ENCODE measurements around the gene CASKIN1.
A peak's percentile ranks its signal among the peaks of the same experiment; 100 is the strongest.

Gene CASKIN1

GRCh38 chr16:2178321-2179106, 17.9 kb downstream of the CASKIN1 start:
- no peaks in the 10 kb centered on the region for H3K4me1 Mint-ChIP-seq
- H3K4me3 Mint-ChIP-seq, result no peak overlapping the region
- TF ChIP-seq CTCF (IDR thresholded peaks at IDR 0.05), result no peak
- no peaks in the 10 kb centered on the region for H3K9me3 Mint-ChIP-seq
- H3K36me3 Mint-ChIP-seq (ENCODE audit: low read depth), result peaks cover 23% of the 10 kb centered on the region
- H3K27me3 Mint-ChIP-seq (ENCODE audit: low read depth, poor library complexity), result peaks cover 3% of the 10 kb centered on the region
- no peak overlapping the region for H3K27ac Mint-ChIP-seq
- DNase-seq, result peak; percentile 59

GRCh38 chr16:2177561-2177960, 18.8 kb downstream of the CASKIN1 start:
- H3K36me3 Mint-ChIP-seq (ENCODE audit: low read depth), result peaks cover 23% of the 10 kb centered on the region
- H3K27me3 Mint-ChIP-seq (ENCODE audit: low read depth, poor library complexity), result peaks cover 3% of the 10 kb centered on the region
- H3K4me1 Mint-ChIP-seq, result no peaks in the 10 kb centered on the region
- H3K4me3 Mint-ChIP-seq, result no peak overlapping the region
- no peaks in the 10 kb centered on the region for H3K9me3 Mint-ChIP-seq
- H3K27ac Mint-ChIP-seq, result no peak overlapping the region
- no peak for DNase-seq
- TF ChIP-seq CTCF (IDR thresholded peaks at IDR 0.05), result no peak

GRCh38 chr16:2177101-2177500, 19.3 kb downstream of the CASKIN1 start:
- H3K4me3 Mint-ChIP-seq, result no peak overlapping the region
- TF ChIP-seq CTCF (IDR thresholded peaks at IDR 0.05), result no peak
- H3K4me1 Mint-ChIP-seq, result no peaks in the 10 kb centered on the region
- H3K36me3 Mint-ChIP-seq (ENCODE audit: low read depth), result peaks cover 19% of the 10 kb centered on the region
- peaks cover 3% of the 10 kb centered on the region for H3K27me3 Mint-ChIP-seq (ENCODE audit: low read depth, poor library complexity)
- DNase-seq, result no peak
- no peak overlapping the region for H3K27ac Mint-ChIP-seq
- H3K9me3 Mint-ChIP-seq, result no peaks in the 10 kb centered on the region

- TF ChIP-seq CTCF (IDR thresholded peaks at IDR 0.05), result no peak
- no peak overlapping the region for H3K27ac Mint-ChIP-seq
Measured at GRCh38 chr16:2176047-2176446, 20.4 kb downstream of the CASKIN1 start.

GRCh38 chr16:2175454-2175853, 21.0 kb downstream of the CASKIN1 start:
- Mint-ChIP-seq H3K4me1 (no peaks in the 10 kb centered on the region), H3K27ac (no peak overlapping the region), H3K36me3 (ENCODE audit: low read depth) (peaks cover 14% of the 10 kb centered on the region), H3K4me3 (no peak overlapping the region), H3K27me3 (ENCODE audit: low read depth, poor library complexity) (no peaks in the 10 kb centered on the region), H3K9me3 (no peaks in the 10 kb centered on the region)
- DNase-seq, result no peak
- no peak for TF ChIP-seq CTCF (IDR thresholded peaks at IDR 0.05)

More at GRCh38 chr16:2176047-2176446, 20.4 kb downstream of the CASKIN1 start:
- no peak overlapping the region for H3K4me3 Mint-ChIP-seq
- peaks cover 14% of the 10 kb centered on the region for H3K36me3 Mint-ChIP-seq (ENCODE audit: low read depth)
- H3K9me3 Mint-ChIP-seq, result no peaks in the 10 kb centered on the region
- no peak for DNase-seq
- H3K4me1 Mint-ChIP-seq, result no peaks in the 10 kb centered on the region
- peaks cover under 1% of the 10 kb centered on the region for H3K27me3 Mint-ChIP-seq (ENCODE audit: low read depth, poor library complexity)
